Coronary artery (tissue), 2 donors: ENCODE measurements around the gene HFE.
"Not testable (repeated sequence)": the region's sequence is repeated elsewhere in the genome, so short reads cannot be mapped to it uniquely, and the experiment has no call there.

Experiments
- DNase-seq: peaks from one replicate; pipeline ENCODE4 v3.0.0-alpha.2; 2017; ENCODE audit warnings: low spot score
- H3K27ac ChIP-seq, 2 donors: fragments of 200-600 bp; sonication (generic); one replicate each; pipeline ENCODE4 v1.5.1; 2016 to 2019
- H3K4me3 ChIP-seq: fragments of 200-600 bp; sonication (generic); 2 replicates; pipeline ENCODE4 v1.5.1; 2016; ENCODE audit warnings: mild to moderate bottlenecking, moderate library complexity
- TF ChIP-seq, protein P1 (sequence below): fragments of 200-600 bp; sonication (generic); IDR thresholded peaks from one replicate; pipeline ENCODE4 v1.5.1; 2019; ENCODE audit warnings: antibody characterized with exemption

HFE gene

DNA sequence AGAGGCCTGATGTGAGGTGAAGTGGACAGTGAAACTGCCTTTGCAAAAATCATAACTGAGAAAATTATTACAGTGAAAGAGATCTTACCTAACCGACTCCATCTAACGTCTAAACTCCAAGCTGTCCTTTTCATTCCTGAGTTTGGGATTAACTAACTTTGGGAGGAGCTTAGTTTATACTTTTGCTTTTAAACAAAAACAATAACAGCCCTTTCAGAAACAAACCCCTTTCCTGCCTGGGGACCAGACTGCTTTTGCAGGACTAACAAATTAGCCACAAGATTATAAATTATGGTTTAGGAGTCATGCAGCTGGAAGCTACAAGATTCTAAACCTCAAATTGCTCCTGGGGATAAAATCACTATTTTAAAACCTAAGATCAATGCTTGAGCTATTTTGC lies 38.6 kb upstream of the HFE start:
- no peak overlapping the region for H3K27ac ChIP-seq
- TF ChIP-seq, protein P1, sequence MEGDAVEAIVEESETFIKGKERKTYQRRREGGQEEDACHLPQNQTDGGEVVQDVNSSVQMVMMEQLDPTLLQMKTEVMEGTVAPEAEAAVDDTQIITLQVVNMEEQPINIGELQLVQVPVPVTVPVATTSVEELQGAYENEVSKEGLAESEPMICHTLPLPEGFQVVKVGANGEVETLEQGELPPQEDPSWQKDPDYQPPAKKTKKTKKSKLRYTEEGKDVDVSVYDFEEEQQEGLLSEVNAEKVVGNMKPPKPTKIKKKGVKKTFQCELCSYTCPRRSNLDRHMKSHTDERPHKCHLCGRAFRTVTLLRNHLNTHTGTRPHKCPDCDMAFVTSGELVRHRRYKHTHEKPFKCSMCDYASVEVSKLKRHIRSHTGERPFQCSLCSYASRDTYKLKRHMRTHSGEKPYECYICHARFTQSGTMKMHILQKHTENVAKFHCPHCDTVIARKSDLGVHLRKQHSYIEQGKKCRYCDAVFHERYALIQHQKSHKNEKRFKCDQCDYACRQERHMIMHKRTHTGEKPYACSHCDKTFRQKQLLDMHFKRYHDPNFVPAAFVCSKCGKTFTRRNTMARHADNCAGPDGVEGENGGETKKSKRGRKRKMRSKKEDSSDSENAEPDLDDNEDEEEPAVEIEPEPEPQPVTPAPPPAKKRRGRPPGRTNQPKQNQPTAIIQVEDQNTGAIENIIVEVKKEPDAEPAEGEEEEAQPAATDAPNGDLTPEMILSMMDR, result no peak
- no peak overlapping the region for H3K4me3 ChIP-seq
- DNase-seq, result no peak

DNA sequence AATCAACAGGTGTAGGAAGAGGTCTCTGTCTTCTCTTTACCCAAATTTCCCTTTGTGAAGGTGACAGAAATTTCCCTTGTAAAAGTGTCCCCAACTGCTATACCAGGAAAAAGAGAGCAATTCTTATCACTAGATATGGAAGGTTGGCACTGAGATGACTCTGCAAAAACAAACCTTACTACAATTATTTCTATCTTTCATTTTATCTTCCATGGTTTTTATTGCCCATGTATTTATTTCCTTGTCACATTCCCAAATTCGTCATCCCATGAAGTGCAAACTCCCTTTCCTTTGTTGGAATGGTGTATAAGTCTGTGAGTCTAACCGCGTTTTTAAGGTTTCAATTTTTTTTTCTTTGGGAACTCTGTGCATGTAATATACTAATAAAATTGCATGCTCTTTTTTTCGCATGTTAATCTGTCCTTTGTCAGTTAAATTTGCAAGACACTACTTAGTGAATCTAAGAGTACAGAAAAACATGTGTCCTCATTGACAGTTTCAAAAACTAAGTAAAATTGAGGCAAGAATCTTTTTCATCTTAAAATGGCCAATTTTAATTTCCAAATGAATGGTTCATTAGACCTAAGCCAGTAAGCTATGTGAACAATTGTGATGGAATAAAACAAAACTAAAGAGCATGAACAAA lies 35.4 kb upstream of the HFE start:
- Histone ChIP-seq H3K27ac (no peak overlapping the region), H3K4me3 (no peak overlapping the region)
- TF ChIP-seq, protein P1, result no peak
- no peak for DNase-seq

DNA sequence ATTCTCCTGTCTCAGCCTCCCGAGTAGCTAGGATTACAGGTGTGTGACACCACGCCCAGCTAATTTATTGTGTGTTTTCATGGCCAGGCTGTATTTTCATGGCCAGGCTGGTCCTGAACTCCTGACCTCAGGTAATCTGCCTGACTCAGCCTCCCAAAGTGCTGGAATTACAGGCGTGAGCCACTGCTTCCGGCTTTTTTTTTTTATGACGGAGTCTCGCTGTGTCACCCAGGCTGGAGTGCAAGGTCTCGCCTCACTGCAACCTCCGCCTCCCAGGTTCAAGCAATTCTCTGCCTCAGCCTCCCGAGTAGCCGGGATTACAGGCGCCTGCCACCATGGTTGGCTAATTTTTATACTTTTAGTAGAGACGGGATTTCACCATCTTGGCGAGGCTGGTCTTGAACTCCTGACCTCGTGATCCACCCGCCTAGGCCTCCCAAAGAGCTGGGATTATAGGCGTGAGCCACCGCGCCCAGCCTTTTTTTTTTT lies 34.4 kb upstream of the HFE start:
- not testable (repeated sequence) for H3K27ac ChIP-seq, H3K4me3 ChIP-seq, DNase-seq

DNA sequence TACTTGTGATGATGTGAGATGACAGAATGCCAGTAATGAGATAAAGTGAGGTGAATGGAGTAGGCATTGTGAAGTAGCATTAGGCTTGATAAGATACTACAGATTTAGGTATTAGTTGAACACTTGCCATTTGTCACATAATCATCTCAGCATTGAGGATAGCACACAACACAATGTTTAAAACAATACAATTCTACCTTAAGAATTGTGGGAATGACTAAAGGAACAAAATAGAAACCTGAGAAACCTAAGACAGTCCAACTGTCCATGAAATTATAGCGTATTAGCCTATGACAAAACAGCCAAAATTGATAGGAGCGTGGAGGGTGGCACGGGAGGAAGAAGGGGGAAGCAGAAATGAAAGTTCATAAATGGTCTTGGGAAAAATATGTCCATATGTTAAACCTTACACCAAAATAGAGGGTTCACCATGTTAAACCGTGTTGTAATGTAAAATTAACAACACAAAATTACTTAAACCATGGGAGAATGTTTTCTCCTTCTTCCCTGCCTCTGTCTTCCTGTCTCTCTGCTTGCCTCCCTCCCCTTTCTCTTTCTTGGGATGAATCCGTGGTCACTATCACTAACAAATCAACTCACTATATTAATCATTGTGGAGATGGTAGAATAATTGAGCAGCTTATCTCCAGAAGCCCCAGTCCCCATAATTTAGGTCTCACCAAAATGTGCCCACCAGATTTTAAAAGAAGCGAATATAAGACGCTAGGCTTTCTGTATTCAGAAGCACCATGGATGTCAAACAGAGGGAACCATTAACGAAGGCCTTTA lies 33.0 kb upstream of the HFE start:
- DNase-seq, result no peak
- Histone ChIP-seq H3K27ac (peak overlapping the region; percentile 94 to 95), H3K4me3 (peak overlapping the region; percentile 73)
- TF ChIP-seq, protein P1, result no peak

DNA sequence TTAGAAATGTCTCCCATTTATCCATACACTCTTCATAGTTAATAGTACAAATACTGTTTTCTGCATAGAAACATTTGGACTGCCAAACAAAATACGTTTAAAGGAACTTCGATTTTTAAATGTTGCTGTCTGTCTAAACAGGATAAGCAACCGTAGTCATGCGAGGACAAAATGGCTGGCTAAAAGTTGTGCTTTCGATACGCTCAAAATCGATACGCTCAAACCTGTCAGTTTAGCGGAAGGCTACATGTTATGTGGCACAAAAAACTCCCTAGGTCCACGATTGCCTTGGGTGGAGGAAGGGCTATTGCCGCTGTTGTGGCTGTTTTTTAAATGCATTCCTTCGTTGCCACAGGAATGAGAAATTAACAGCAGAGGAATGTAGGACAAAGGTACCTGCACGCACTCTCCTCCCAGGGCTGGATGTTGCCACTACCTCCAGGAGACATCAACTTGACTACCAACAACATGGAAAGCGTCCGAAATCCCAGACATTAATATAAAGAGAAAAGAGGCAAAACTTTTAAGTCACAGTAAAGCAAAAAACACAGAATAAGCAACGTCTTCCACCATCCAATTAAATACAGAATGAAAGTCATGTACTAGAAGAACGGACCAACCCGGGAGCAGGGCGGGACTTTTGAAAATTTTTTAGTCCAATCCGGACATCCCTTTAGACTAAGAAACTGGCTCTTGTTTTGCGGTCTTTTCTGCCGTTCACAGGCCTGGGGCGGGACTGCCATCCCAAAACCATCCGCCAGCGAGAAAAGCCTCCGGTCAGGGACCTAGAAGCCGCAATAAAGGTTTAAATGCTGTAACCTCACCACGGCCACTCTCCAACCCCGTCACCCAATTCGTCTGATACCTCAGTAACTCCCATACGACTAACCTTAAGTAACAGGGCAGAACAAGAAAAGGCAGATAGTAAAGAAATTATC lies 32.2 kb upstream of the HFE start:
- Histone ChIP-seq H3K27ac (peak overlapping the region; percentile 94 to 95), H3K4me3 (peak overlapping the region; percentile 73)
- peak; percentile 93 for DNase-seq
- TF ChIP-seq, protein P1, result no peak

DNA sequence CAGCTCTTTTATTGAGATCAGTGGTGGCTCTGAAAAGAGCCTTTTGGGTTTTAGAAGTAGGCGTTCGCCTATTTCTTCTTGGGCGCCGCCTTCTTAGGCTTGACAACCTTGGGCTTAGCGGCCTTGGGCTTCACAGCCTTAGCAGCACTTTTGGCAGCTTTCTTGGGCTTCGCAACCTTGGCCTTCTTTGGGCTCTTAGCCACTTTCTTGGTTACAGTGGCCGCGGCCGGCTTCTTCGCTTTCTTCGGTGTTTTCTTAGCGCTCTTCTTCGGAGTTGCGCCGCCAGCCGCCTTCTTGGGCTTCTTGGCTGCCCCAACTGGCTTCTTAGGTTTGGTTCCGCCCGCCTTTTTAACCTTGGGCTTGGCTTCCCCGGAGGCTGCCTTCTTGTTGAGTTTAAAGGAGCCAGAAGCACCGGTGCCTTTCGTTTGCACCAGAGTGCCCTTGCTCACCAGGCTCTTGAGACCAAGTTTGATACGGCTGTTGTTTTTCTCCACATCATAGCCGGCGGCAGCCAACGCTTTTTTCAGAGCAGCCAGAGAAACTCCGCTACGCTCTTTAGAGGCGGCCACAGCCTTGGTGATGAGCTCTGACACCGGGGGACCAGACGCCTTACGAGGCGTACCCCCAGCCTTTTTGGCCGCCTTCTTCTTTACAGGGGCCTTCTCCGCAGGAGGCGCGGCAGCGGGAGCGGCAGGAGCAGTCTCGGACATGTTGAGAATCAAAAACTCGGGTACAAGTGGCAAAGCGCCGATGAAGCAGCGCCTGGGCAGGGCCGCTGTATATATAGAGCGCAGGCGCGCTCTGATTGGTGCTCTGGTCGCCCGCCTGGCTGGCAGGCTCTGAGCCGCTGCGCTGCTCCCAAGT lies 31.3 kb upstream of the HFE start:
- TF ChIP-seq, protein P1, result no peak
- H3K4me3 ChIP-seq, result peak overlapping the region; percentile 73
- H3K27ac ChIP-seq, result peak overlapping the region; percentile 94 to 95
- DNase-seq, result peak; percentile 93
